GM12892 (cell line): ENCODE data around the gene TTLL8.

Experiments used
- DNase-seq: peaks from one replicate; pipeline ENCODE4 v3.0.0; 2011; ENCODE audit not compliant: insufficient read length
- FAIRE-seq: peaks from 2 replicates; lab custom pipeline; 2011; peaks lifted over from hg19 to GRCh38; lab: Jason Lieb, UNC
- POLR2A ChIP-seq: IDR thresholded peaks from 2 replicates; pipeline ENCODE4 v1.6.1; 2011; ENCODE audit warnings: low read depth, low read length, control low read depth
- POLR2AphosphoS5 ChIP-seq: IDR thresholded peaks from 2 replicates; pipeline ENCODE4 v1.6.1; 2011; ENCODE audit warnings: low read depth, low read length, control low read depth
- TAF1 ChIP-seq: IDR thresholded peaks from 2 replicates; pipeline ENCODE4 v1.6.1; 2011; ENCODE audit warnings: low read depth, mild to moderate bottlenecking, control low read depth, low read length, borderline replicate concordance

Gene TTLL8

GRCh38 chr22:50034126-50035081 is 23.7 kb downstream of the TTLL8 start:
- no peak for TF ChIP-seq TAF1
- no peak for TF ChIP-seq POLR2A
- TF ChIP-seq POLR2AphosphoS5: no peak
- DNase-seq (no peak), FAIRE-seq (no peak)

- DNase-seq (no peak), FAIRE-seq (no peak)
- TF ChIP-seq POLR2A: no peak
- no peak for TF ChIP-seq TAF1
- no peak for TF ChIP-seq POLR2AphosphoS5
Measured at GRCh38 chr22:50032941-50033601, 25.0 kb downstream of the TTLL8 start.

- no peak for TF ChIP-seq POLR2A
- no peak for TF ChIP-seq TAF1
- TF ChIP-seq POLR2AphosphoS5: no peak
- no peak for FAIRE-seq
- DNase-seq: no peak
Measured at GRCh38 chr22:50032109-50032871, 25.8 kb downstream of the TTLL8 start.

- TF ChIP-seq POLR2AphosphoS5 (no peak), TAF1 (no peak), POLR2A (no peak)
- FAIRE-seq: no peak
- no peak for DNase-seq
Measured at GRCh38 chr22:50031189-50032091, 26.7 kb downstream of the TTLL8 start.

- TF ChIP-seq POLR2A: no peak
- no peak for TF ChIP-seq POLR2AphosphoS5
- TF ChIP-seq TAF1: no peak
- peak; percentile 42 for FAIRE-seq
- peak; percentile 99 for DNase-seq
Measured at GRCh38 chr22:50030297-50031188, 27.6 kb downstream of the TTLL8 start.

GRCh38 chr22:50027639-50028537 is 30.2 kb downstream of the TTLL8 start:
- peak; percentile 29 for DNase-seq
- TF ChIP-seq POLR2A: no peak
- TF ChIP-seq POLR2AphosphoS5: no peak
- TF ChIP-seq TAF1: no peak
- no peak for FAIRE-seq

- FAIRE-seq (no peak), DNase-seq (no peak)
- TF ChIP-seq TAF1: no peak
- TF ChIP-seq POLR2A: no peak
- no peak for TF ChIP-seq POLR2AphosphoS5
Measured at GRCh38 chr22:50025993-50026392, 32.1 kb downstream of the TTLL8 start.

- FAIRE-seq: no peak
Measured at GRCh38 chr22:50022171-50022819, 35.8 kb downstream of the TTLL8 start.

GRCh38 chr22:50020606-50021005 is 37.5 kb downstream of the TTLL8 start:
- FAIRE-seq: no peak
- no peak for DNase-seq
- no peak for TF ChIP-seq POLR2A
- no peak for TF ChIP-seq TAF1
- TF ChIP-seq POLR2AphosphoS5: no peak

More at GRCh38 chr22:50022171-50022819, 35.8 kb downstream of the TTLL8 start:
- DNase-seq: no peak
- TF ChIP-seq TAF1: no peak
- no peak for TF ChIP-seq POLR2A
- no peak for TF ChIP-seq POLR2AphosphoS5
